NCI-H1092 treated with DMSO at 0.1 percent for 48 hours (cell line): ENCODE results near the gene ALOX15B.
A peak's percentile ranks its signal among the peaks of the same experiment; 100 is the strongest.

Experiments used
- DNase-seq: peaks from one replicate; lab custom pipeline; 2025; lab: John Stamatoyannopoulos, UW

ALOX15B gene, protein sequence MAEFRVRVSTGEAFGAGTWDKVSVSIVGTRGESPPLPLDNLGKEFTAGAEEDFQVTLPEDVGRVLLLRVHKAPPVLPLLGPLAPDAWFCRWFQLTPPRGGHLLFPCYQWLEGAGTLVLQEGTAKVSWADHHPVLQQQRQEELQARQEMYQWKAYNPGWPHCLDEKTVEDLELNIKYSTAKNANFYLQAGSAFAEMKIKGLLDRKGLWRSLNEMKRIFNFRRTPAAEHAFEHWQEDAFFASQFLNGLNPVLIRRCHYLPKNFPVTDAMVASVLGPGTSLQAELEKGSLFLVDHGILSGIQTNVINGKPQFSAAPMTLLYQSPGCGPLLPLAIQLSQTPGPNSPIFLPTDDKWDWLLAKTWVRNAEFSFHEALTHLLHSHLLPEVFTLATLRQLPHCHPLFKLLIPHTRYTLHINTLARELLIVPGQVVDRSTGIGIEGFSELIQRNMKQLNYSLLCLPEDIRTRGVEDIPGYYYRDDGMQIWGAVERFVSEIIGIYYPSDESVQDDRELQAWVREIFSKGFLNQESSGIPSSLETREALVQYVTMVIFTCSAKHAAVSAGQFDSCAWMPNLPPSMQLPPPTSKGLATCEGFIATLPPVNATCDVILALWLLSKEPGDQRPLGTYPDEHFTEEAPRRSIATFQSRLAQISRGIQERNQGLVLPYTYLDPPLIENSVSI

DNA sequence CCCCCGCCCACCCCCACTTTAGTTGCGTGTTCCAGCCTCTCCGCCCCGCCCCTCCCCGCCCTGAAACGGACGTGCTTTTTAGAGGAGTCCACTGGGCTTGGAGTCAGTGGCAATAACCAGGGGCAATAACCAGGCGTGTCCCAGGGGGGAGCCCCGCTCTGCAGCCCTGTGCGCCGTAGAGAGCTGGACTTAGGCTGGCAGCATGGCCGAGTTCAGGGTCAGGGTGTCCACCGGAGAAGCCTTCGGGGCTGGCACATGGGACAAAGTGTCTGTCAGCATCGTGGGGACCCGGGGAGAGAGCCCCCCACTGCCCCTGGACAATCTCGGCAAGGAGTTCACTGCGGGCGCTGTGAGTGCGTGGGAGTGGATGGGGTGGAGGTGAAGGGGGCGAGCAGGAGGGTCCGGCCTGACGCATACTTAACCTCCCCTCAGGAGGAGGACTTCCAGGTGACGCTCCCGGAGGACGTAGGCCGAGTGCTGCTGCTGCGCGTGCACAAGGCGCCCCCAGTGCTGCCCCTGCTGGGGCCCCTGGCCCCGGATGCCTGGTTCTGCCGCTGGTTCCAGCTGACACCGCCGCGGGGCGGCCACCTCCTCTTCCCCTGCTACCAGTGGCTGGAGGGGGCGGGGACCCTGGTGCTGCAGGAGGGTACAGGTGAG lies at the start of gene ALOX15B:
Gene ALOX15B (plus strand): TSS at position 106 of the 657 bp plus-strand sequence. CDS start 97 bp downstream, at position 203.
- no peak for DNase-seq

DNA sequence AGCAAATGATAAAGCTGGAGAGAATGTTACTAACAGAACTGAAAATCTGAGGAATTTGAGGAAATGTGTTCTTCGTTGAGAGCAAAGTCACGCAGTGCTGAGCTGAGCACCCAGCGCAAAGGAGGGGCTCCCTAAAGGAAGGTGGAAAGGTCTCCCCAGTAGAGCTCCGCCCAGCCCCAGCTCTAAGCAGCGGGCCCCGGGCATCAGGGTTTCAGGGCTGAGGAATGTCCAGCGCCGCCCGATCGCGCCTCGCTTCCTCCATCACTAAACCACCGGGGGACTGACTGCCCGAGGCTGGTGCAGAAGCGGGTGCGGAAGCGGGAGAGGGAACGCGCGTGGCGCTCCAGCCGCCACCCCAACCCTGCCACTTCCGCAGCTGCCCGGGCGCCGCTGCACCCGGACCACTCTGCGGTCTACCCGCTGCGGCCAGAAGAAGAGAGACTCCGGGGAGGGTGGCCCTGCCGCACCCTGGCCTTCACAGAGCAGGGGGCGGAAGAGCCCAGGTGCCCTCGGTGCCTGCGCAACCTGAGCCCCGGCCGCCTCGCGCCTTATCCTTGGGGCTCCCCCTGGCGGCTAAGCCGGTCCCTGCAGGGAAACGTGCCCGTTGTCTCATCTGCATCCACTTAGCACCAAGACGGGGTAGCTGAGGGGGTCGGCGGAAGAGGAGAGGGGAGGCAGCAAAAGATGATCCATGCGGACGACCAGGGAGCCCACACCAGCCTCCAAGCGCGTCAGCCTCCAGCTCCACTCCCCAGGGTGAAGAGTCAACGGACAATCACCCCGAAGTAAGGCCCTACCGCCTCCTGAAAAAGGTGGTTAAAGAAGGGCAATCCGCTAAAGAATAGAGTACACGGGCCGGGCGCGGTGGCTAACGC lies 48.8 kb upstream of the ALOX15B start:
- DNase-seq, result peak; percentile 52

DNA sequence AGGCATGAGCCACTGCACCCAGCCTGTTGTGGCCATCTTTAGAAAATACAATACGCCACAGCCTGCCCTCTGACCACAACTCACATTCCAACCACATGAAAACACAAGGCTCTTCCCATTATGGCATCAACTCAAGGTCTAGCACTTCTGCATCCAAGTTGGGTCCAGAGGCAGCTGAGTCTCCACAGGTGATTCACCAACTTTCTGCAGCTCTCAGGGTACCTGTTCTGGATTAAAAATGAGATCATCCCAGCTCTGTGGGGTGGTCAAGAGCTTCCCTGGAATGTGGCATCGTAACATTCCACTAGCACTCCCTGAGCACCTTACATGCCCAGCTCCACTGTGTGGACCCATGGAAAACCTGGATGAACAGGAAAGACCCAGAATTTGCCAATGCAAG lies 46.3 kb upstream of the ALOX15B start:
- DNase-seq, result no peak

DNA sequence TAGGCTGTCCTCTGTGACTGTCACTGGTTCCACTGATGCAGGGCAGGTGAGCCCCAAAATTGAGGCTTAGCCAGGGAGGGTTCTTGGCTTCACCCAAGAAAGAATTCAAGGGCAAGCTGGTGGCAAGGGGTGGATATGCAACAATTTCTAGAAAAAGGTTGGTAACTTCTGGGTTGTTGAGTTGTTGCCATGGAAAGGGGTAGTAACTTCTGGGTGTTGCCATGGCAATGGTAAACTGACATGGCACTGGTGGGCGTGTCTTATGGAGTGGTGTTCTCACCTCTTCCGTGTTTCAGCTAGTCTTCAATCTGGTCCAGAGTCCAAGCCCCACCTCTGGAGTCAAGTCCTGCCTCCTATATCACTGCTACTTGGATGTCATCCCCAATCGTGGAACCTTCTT lies 45.9 kb upstream of the ALOX15B start:
- no peak for DNase-seq

DNA sequence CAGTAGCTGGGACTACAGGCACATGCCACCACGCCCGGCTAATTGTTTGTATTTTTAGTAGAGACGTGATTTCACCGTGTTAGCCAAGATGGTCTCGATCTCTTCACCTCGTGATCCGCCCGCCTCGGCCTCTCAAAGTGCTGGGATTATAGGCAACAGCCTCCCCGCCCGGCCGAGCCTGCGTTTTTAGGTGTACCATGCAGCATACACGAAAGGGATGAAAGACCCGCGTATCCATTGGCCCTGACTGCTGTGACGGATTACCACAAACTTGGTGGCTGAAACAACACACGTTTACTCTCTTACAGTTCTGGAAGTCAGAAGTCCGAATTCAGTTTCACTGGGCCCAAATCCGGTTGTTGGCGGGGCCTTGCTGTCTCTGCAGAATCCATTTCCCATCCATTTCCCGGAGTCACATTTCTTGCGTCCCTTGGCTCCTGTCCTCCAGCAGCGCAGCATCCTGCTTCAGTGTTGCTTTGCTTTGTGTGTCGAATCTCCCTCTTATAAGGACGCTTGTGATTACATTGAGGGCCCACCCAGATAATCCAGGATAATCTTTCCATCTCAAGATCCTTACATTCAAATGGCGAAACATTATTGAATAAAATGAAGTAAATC lies 44.8 kb upstream of the ALOX15B start:
- DNase-seq, result no peak

DNA sequence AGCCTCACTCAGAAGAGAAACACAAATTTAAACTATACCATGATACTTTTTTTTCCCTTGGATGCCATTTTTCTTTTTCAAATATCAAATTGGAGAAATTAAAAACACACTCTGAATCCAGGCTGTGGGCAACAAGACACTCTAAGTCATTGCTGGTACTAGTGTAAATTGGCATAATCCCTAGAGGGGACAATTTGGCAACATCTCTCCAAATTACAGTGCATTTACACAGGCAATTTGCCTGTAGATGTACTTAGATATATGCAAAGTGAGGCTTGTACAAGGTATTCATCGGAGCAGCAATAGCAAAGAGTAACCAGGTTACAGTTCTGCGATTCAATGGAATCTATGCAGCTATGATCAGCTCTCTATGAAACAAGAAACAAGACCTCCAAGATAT lies 43.1 kb upstream of the ALOX15B start:
- DNase-seq, result no peak

DNA sequence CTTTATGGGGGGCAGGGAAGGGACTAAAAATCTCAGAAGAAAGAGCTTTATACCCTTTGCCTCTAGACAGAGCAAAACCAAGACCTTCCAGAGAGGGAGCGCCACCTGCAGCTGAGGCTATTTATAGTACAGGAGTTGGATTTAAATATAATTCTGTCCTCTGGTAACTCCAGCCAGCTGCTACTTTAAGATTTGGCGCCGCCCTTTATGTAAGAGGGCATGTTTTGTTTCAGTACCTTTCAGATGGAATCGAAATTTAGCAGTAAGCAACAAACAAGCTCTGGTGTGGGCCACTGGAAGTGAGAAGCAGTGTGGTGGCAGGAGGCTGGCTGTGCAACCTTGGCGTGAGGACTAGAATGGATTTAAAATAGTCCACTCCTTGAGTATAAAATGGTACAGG lies 41.7 kb upstream of the ALOX15B start:
- peak; percentile 12 for DNase-seq

DNA sequence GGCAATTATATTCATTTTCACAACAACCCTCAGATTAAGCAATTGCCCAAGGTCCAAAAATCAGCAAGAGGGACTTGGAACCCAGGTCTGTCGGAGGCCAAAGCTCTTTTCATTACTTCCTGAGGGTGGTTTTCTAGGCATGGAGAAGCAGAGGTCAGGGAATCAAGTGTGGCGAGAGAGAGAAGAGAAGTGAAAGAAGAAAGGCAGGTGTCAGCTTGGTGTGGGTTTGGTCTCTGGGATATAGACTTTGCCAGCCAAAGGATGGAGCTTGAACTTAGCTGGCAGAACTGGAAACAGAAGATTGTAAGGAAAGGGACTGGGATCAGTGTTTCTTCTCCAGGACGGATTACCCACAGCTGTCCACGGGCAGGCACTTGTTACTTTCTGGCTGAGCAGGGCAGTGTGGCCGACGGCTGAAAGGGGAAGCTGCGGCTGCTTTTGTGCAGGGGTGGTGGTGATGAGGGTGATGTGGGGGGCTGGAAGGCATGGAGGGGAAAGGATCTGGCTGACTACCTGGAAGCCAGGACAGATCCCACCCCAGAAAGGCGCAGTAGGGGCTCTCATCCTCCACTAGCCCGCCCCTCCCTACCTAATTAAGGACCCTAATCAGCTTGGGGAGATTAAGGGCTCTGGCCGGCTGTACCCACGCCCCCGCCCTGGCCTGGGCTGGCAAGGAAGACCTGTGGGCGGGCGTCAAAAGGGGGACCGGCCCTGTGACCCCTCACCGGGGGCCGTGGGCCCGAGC lies 36.7 kb upstream of the ALOX15B start, which contains the start of gene GUCY2D:
Gene GUCY2D (plus strand): TSS at position 640 of the 745 bp plus-strand sequence. CDS start 433 bp downstream, outside the sequence.
- no peak for DNase-seq

DNA sequence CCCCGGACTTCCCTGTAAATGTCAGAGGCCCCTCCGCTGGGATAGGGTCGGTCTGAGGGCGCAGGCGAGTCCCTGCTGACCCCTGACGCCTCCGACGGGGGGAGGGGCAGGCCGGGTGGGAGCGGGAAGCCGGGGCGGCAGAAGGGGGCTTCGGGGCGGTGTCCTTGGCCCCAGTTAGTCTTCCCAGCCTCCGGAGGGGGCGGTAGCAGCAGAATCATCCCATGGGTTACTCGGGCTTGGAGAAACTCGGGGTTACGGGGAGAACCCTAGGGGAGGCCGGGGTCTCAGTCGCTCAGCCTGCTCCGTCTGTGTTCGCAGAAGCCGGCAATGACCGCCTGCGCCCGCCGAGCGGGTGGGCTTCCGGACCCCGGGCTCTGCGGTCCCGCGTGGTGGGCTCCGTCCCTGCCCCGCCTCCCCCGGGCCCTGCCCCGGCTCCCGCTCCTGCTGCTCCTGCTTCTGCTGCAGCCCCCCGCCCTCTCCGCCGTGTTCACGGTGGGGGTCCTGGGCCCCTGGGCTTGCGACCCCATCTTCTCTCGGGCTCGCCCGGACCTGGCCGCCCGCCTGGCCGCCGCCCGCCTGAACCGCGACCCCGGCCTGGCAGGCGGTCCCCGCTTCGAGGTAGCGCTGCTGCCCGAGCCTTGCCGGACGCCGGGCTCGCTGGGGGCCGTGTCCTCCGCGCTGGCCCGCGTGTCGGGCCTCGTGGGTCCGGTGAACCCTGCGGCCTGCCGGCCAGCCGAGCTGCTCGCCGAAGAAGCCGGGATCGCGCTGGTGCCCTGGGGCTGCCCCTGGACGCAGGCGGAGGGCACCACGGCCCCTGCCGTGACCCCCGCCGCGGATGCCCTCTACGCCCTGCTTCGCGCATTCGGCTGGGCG lies 35.9 kb upstream of the ALOX15B start:
- DNase-seq, result no peak

DNA sequence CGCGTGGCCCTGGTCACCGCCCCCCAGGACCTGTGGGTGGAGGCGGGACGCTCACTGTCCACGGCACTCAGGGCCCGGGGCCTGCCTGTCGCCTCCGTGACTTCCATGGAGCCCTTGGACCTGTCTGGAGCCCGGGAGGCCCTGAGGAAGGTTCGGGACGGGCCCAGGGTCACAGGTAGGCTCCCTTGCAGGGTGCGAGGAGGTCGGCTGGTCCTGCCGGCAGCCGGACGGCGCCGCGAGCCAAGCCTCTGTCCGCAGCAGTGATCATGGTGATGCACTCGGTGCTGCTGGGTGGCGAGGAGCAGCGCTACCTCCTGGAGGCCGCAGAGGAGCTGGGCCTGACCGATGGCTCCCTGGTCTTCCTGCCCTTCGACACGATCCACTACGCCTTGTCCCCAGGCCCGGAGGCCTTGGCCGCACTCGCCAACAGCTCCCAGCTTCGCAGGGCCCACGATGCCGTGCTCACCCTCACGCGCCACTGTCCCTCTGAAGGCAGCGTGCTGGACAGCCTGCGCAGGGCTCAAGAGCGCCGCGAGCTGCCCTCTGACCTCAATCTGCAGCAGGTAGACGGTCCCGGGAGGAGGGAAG lies 35.2 kb upstream of the ALOX15B start:
- DNase-seq, result no peak

DNA sequence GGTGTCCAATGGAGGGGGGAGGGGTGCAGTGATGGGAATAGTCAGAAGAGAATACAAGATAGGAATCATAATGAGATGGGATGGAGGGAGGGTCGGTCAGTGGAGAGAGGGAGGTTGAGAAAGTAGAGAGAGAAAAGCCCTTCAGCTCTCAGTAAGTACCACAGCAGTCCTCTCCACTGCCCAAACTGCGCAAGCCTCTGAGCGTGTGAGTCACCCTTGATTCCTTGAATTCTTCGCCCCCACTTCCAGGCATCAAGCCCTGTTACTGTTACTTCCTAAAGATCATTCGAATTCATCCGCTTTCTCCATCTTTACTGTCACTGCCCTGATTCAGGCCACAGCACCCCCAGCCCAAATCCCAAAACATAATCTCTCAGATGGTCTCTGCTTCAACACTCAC lies 34.0 kb upstream of the ALOX15B start:
- no peak for DNase-seq

DNA sequence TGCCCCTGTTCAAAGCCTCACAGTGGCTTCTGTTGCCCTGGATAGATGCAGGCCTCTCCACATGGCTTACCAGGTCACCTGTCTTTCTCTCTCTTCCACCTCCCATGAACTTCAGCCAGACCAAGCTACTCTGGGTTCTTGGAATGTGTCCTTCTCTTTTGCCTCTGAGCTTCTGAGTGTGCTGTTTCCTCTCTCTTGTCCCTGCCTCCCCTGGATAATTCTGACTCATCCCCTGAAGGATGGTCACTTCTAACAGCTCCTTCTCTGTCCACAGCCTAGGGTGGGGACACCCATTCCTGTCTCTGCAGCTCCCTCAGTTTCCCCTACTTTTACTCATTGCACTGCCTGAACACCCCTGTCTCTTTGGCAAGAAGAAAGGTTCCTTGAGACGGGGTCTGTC lies 33.5 kb upstream of the ALOX15B start:
- DNase-seq, result no peak

DNA sequence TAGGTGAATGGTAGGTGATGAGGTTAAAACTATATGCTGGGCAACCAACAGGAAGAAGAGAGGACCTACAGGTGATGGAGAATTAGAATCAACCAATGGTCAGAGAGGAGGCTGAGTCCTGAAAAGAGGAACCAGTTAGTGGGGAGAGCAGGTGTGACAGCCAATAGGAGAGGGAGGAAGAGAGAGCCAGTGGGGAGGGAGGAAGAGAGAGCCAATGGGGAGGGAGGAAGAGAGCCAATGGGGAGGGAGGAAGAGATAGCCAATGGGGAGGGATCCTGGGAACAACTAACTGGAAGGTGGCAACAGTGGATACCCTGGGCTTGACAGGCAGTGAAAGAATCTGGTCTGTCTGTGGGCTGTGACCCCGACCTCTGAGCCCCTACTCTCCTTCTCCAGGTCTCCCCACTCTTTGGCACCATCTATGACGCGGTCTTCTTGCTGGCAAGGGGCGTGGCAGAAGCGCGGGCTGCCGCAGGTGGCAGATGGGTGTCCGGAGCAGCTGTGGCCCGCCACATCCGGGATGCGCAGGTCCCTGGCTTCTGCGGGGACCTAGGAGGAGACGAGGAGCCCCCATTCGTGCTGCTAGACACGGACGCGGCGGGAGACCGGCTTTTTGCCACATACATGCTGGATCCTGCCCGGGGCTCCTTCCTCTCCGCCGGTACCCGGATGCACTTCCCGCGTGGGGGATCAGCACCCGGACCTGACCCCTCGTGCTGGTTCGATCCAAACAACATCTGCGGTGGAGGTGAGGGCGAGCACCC lies 32.7 kb upstream of the ALOX15B start:
- DNase-seq, result no peak

DNA sequence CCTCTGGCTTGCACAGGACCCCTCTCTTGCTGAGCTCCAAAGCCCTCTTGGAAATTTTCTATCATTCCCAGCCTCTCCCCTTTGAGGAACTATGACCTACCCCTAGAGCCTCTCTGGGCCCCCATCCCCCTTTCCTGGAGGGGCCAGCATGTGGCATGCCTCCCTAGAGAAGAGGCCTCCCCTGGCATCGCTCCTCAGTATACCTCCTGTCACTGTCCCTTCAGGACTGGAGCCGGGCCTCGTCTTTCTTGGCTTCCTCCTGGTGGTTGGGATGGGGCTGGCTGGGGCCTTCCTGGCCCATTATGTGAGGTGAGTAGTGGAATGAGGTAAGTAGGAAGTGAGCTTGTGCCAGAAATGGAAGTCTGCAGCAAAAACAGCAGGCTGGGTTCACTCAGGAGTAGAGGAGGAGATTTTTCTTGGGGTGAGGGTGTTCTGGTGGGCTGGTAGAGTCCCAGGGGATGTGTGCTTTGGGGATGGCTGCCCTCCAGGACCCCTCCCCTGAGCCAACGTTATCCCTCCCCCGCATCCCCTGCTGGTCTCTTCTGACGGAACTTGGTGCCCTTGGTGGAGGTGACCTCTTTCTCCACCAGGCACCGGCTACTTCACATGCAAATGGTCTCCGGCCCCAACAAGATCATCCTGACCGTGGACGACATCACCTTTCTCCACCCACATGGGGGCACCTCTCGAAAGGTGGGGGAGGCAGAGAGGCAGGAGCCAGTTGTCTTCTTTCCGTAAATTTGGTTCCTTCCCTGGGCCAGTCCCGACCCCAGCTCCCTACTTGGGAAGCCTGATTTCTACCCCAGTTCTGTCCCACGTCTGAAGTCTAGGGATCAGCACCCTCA lies 31.8 kb upstream of the ALOX15B start:
- DNase-seq, result no peak

DNA sequence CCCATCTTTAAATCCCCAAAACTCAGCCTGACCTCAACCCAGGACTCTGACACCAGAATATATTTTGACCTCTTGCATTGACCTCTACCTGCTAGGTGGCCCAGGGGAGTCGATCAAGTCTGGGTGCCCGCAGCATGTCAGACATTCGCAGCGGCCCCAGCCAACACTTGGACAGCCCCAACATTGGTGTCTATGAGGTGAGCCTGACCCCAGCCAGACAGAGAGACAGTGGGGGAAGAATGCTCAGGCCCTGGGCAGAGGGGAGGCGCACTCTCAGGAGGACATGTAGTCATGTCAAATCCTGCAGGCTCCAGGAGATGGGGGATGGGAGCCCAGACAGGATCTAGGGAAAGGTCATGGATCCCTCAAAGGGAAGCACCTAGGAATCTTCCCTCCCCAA lies 31.0 kb upstream of the ALOX15B start:
- DNase-seq, result no peak

DNA sequence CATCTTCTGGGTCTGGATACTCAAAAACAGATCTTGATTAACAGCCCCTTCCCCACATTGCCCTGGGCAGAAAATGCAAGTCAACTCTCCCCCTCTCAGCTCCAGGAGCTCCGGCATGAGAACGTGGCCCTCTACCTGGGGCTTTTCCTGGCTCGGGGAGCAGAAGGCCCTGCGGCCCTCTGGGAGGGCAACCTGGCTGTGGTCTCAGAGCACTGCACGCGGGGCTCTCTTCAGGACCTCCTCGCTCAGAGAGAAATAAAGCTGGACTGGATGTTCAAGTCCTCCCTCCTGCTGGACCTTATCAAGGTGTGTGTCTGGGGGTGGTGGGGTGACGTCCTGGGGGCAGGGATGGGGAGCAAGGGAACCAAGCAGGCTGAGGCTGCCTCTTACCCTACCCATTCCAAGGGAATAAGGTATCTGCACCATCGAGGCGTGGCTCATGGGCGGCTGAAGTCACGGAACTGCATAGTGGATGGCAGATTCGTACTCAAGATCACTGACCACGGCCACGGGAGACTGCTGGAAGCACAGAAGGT lies 26.7 kb upstream of the ALOX15B start:
- DNase-seq, result no peak

DNA sequence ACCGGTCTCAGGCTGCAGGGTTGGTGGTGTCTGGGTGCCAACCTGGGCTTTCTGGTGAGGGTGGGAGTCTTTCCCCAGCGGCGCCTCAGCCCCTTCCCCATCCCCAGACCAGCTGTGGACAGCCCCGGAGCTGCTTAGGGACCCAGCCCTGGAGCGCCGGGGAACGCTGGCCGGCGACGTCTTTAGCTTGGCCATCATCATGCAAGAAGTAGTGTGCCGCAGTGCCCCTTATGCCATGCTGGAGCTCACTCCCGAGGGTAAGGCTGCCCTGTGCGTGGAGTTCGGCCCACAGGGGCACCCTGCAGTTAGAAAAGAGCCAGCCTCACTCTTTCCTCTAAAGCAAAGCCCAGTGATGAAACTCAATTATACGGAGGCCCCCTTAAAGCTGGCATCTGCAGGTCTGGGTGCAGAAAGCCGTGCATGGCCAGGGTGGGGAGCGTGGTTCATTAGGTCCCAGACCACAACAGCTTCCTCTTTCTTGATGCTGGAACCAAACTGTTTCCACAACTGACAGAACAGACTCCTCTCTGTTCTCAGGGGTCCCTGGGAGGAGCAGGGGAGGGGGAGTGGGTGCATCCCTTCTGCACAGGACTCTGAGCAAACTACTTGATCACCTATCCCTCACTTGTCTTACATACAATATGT lies 25.7 kb upstream of the ALOX15B start:
- DNase-seq, result no peak
